Measurements from ENCODE around the gene C14orf93. TPM values are rescaled to one million over a fixed set of nuclear protein-coding genes. Genes with fewer than 3 reads are reported as not detected.

The C14orf93 gene
- total RNA-seq, 1 donor, result 15.9 TPM

GRCh38 chr14:23021889-23022442, 12.0 kb upstream of the C14orf93 start:
- H3K27me3 ChIP-seq (ENCODE audit: insufficient read depth, low read length), result no peaks in the 10 kb centered on the region
- peaks cover 18% of the 10 kb centered on the region for H3K36me3 ChIP-seq (ENCODE audit: insufficient read depth, low read length)
- no peaks in the 10 kb centered on the region for H3K4me1 ChIP-seq (ENCODE audit: insufficient read depth, low read length)
- no peak overlapping the region for H3K27ac ChIP-seq (ENCODE audit: low read depth, low read length)
- H3K79me2 ChIP-seq (ENCODE audit: insufficient read depth, low read length), result no peaks in the 10 kb centered on the region
- H3K4me2 ChIP-seq (ENCODE audit: insufficient read depth, low read length), result no peak overlapping the region
- TF ChIP-seq CTCF (IDR thresholded peaks at IDR 0.05; ENCODE audit: extremely low read depth, low read depth, low read length), result no peak
- H3K9me3 ChIP-seq (ENCODE audit: low read depth, low read length), result no peaks in the 10 kb centered on the region
- no peak overlapping the region for H2AFZ ChIP-seq (ENCODE audit: low read length)
- H3K4me3 ChIP-seq (ENCODE audit: insufficient read depth, low read length), result no peak overlapping the region
- peaks cover 10% of the 10 kb centered on the region for H4K20me1 ChIP-seq (ENCODE audit: insufficient read depth, low read length)
- no peak for DNase-seq (ENCODE audit: insufficient read length, low spot score, missing footprints)

- no peak overlapping the region for H3K27ac ChIP-seq (ENCODE audit: low read depth, low read length)
- H3K4me3 ChIP-seq (ENCODE audit: insufficient read depth, low read length), result no peak overlapping the region
- peaks cover 17% of the 10 kb centered on the region for H3K36me3 ChIP-seq (ENCODE audit: insufficient read depth, low read length)
- H3K4me1 ChIP-seq (ENCODE audit: insufficient read depth, low read length), result no peaks in the 10 kb centered on the region
- peaks cover 10% of the 10 kb centered on the region for H4K20me1 ChIP-seq (ENCODE audit: insufficient read depth, low read length)
- TF ChIP-seq CTCF (IDR thresholded peaks at IDR 0.05; ENCODE audit: extremely low read depth, low read depth, low read length), result no peak
- no peak overlapping the region for H2AFZ ChIP-seq (ENCODE audit: low read length)
- no peak for DNase-seq (ENCODE audit: insufficient read length, low spot score, missing footprints)
- H3K4me2 ChIP-seq (ENCODE audit: insufficient read depth, low read length), result no peak overlapping the region
- H3K9me3 ChIP-seq (ENCODE audit: low read depth, low read length), result no peaks in the 10 kb centered on the region
- H3K27me3 ChIP-seq (ENCODE audit: insufficient read depth, low read length), result no peaks in the 10 kb centered on the region
- H3K79me2 ChIP-seq (ENCODE audit: insufficient read depth, low read length), result no peaks in the 10 kb centered on the region
Observed at GRCh38 chr14:23021434-23021833, 11.5 kb upstream of the C14orf93 start.

- H3K4me3 ChIP-seq (ENCODE audit: insufficient read depth, low read length), result no peak overlapping the region
- H2AFZ ChIP-seq (ENCODE audit: low read length), result no peak overlapping the region
- peaks cover 1% of the 10 kb centered on the region for H4K20me1 ChIP-seq (ENCODE audit: insufficient read depth, low read length)
- TF ChIP-seq CTCF (IDR thresholded peaks at IDR 0.05; ENCODE audit: extremely low read depth, low read depth, low read length), result no peak
- H3K27me3 ChIP-seq (ENCODE audit: insufficient read depth, low read length), result no peaks in the 10 kb centered on the region
- DNase-seq (ENCODE audit: insufficient read length, low spot score, missing footprints), result no peak
- no peak overlapping the region for H3K27ac ChIP-seq (ENCODE audit: low read depth, low read length)
- H3K4me2 ChIP-seq (ENCODE audit: insufficient read depth, low read length), result no peak overlapping the region
- no peaks in the 10 kb centered on the region for H3K9me3 ChIP-seq (ENCODE audit: low read depth, low read length)
- no peaks in the 10 kb centered on the region for H3K4me1 ChIP-seq (ENCODE audit: insufficient read depth, low read length)
- H3K79me2 ChIP-seq (ENCODE audit: insufficient read depth, low read length), result no peaks in the 10 kb centered on the region
- peaks cover 7% of the 10 kb centered on the region for H3K36me3 ChIP-seq (ENCODE audit: insufficient read depth, low read length)
Observed at GRCh38 chr14:23020143-23021128, 10.5 kb upstream of the C14orf93 start.

GRCh38 chr14:23018107-23018506, 8.2 kb upstream of the C14orf93 start:
- no peak overlapping the region for H3K4me2 ChIP-seq (ENCODE audit: insufficient read depth, low read length)

More at GRCh38 chr14:23018107-23018506, 8.2 kb upstream of the C14orf93 start:
- Histone ChIP-seq H3K79me2 (ENCODE audit: insufficient read depth, low read length) (no peaks in the 10 kb centered on the region), H3K4me1 (ENCODE audit: insufficient read depth, low read length) (no peaks in the 10 kb centered on the region), H3K4me3 (ENCODE audit: insufficient read depth, low read length) (no peak overlapping the region), H2AFZ (ENCODE audit: low read length) (no peak overlapping the region), H3K27me3 (ENCODE audit: insufficient read depth, low read length) (no peaks in the 10 kb centered on the region), H3K9me3 (ENCODE audit: low read depth, low read length) (no peaks in the 10 kb centered on the region), H3K27ac (ENCODE audit: low read depth, low read length) (no peak overlapping the region), H3K36me3 (ENCODE audit: insufficient read depth, low read length) (no peaks in the 10 kb centered on the region), H4K20me1 (ENCODE audit: insufficient read depth, low read length) (no peaks in the 10 kb centered on the region)
- TF ChIP-seq CTCF (IDR thresholded peaks at IDR 0.05; ENCODE audit: extremely low read depth, low read depth, low read length), result no peak
- DNase-seq (ENCODE audit: insufficient read length, low spot score, missing footprints), result no peak

Data from osteoblast (primary cell).